Measurements from ENCODE around the gene TJP1. TPM values are rescaled to one million over a fixed set of nuclear protein-coding genes. Genes with fewer than 3 reads are reported as not detected.

The TJP1 gene
- total RNA-seq, 4 donors from 2014 or later, result 74.1 to 91.0 (median 81.0) TPM

- TF ChIP-seq POLR2A (IDR thresholded peaks at IDR 0.05) (no peak), EP300 (IDR thresholded peaks at IDR 0.05) (no peak), POLR2AphosphoS5 (IDR thresholded peaks at IDR 0.05) (no peak)
- TF ChIP-seq, protein P1, sequence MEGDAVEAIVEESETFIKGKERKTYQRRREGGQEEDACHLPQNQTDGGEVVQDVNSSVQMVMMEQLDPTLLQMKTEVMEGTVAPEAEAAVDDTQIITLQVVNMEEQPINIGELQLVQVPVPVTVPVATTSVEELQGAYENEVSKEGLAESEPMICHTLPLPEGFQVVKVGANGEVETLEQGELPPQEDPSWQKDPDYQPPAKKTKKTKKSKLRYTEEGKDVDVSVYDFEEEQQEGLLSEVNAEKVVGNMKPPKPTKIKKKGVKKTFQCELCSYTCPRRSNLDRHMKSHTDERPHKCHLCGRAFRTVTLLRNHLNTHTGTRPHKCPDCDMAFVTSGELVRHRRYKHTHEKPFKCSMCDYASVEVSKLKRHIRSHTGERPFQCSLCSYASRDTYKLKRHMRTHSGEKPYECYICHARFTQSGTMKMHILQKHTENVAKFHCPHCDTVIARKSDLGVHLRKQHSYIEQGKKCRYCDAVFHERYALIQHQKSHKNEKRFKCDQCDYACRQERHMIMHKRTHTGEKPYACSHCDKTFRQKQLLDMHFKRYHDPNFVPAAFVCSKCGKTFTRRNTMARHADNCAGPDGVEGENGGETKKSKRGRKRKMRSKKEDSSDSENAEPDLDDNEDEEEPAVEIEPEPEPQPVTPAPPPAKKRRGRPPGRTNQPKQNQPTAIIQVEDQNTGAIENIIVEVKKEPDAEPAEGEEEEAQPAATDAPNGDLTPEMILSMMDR (IDR thresholded peaks at IDR 0.05), result no peak
Observed at GRCh38 chr15:29695489-29696167, 126.6 kb downstream of the TJP1 start.

GRCh38 chr15:29693225-29693624 lies 129.0 kb downstream of the TJP1 start:
- no peak for DNase-seq (ENCODE audit: low spot score in 2 of 2)
- no peak for TF ChIP-seq EP300 (IDR thresholded peaks at IDR 0.05)
- TF ChIP-seq, protein P1 (IDR thresholded peaks at IDR 0.05), result no peak
- TF ChIP-seq POLR2A (IDR thresholded peaks at IDR 0.05), result no peak
- Histone ChIP-seq H3K9me3 (no peaks in the 10 kb centered on the region), H3K27me3 (no peaks in the 10 kb centered on the region), H3K27ac (no peak overlapping the region), H3K4me3 (no peak overlapping the region), H3K4me1 (peaks cover 3% of the 10 kb centered on the region), H3K36me3 (peaks cover 4% of the 10 kb centered on the region)
- 85% methylated on average over 7 of the region's 7 CpGs for WGBS

More at GRCh38 chr15:29695489-29696167, 126.6 kb downstream of the TJP1 start:
- Histone ChIP-seq H3K27ac (no peak overlapping the region), H3K27me3 (no peaks in the 10 kb centered on the region), H3K36me3 (peaks cover 19% of the 10 kb centered on the region), H3K4me1 (no peaks in the 10 kb centered on the region), H3K9me3 (no peaks in the 10 kb centered on the region), H3K4me3 (no peak overlapping the region)
- no peak for DNase-seq (ENCODE audit: low spot score in 2 of 2)
- 82% methylated on average over 7 of the region's 7 CpGs for WGBS

- H3K36me3 ChIP-seq, result no peaks in the 10 kb centered on the region
- no peak overlapping the region for H3K4me3 ChIP-seq
- TF ChIP-seq POLR2AphosphoS5 (IDR thresholded peaks at IDR 0.05) (no peak), POLR2A (IDR thresholded peaks at IDR 0.05) (no peak)
- H3K27me3 ChIP-seq, result no peaks in the 10 kb centered on the region
- no peak overlapping the region for H3K27ac ChIP-seq
- no peaks in the 10 kb centered on the region for H3K9me3 ChIP-seq
- DNase-seq (ENCODE audit: low spot score in 2 of 2), result no peak
- WGBS, result 41% methylated on average over 2 of the region's 2 CpGs
- H3K4me1 ChIP-seq, result peaks cover 10% of the 10 kb centered on the region
Observed at GRCh38 chr15:29692527-29692926, 129.7 kb downstream of the TJP1 start.

GRCh38 chr15:29690765-29691475 lies 131.3 kb downstream of the TJP1 start:
- Histone ChIP-seq H3K4me1 (peaks cover 16% of the 10 kb centered on the region), H3K27ac (no peak overlapping the region), H3K9me3 (no peaks in the 10 kb centered on the region), H3K27me3 (no peaks in the 10 kb centered on the region), H3K36me3 (no peaks in the 10 kb centered on the region), H3K4me3 (no peak overlapping the region)
- no peak for DNase-seq (ENCODE audit: low spot score in 2 of 2)
- TF ChIP-seq EP300 (IDR thresholded peaks at IDR 0.05), result no peak
- TF ChIP-seq POLR2AphosphoS5 (IDR thresholded peaks at IDR 0.05), result no peak
- TF ChIP-seq, protein P1 (IDR thresholded peaks at IDR 0.05), result no peak
- no peak for TF ChIP-seq POLR2A (IDR thresholded peaks at IDR 0.05)
- 71% methylated on average over 7 of the region's 7 CpGs for WGBS

GRCh38 chr15:29689287-29689986 lies 132.8 kb downstream of the TJP1 start:
- Histone ChIP-seq H3K9me3 (no peaks in the 10 kb centered on the region), H3K36me3 (no peaks in the 10 kb centered on the region), H3K27ac (no peak overlapping the region), H3K27me3 (no peaks in the 10 kb centered on the region), H3K4me1 (peaks cover 16% of the 10 kb centered on the region), H3K4me3 (no peak overlapping the region)
- 95% methylated on average over 5 of the region's 6 CpGs for WGBS
- DNase-seq (ENCODE audit: low spot score in 2 of 2), result no peak
- TF ChIP-seq POLR2AphosphoS5 (IDR thresholded peaks at IDR 0.05), result no peak
- TF ChIP-seq EP300 (IDR thresholded peaks at IDR 0.05), result no peak
- no peak for TF ChIP-seq POLR2A (IDR thresholded peaks at IDR 0.05)
- TF ChIP-seq, protein P1 (IDR thresholded peaks at IDR 0.05), result no peak

Data from suprapubic skin (tissue), 4 donors.